Activated T-helper 1 cell treated with anti-CD3 and anti-CD28 coated beads, Interleukin-12 subunit alpha, Interleukin-12 subunit beta, Interleukin-2, Interleukin-4 antibody, amounts not matched to agents 30 ng/mL and 10 ng/mL and 1 ng/mL, durations not matched to agents 14 hours and 24 hours and 36 hours (primary cell): ENCODE measurements around the gene OTOP2. TPM values are rescaled to one million over a fixed set of nuclear protein-coding genes. Genes with fewer than 3 reads are reported as not detected.

Experiments used
- DNase-seq: peaks from one replicate; pipeline ENCODE4 v3.0.0; 2021; ENCODE audit warnings: low spot score
- H3K27ac Mint-ChIP-seq: one replicate; pipeline ENCODE4 v1.8.0; 2021; ENCODE audit warnings: mild to moderate bottlenecking, mixed read lengths
- H3K27me3 Mint-ChIP-seq: one replicate; pipeline ENCODE4 v1.8.0; 2022; ENCODE audit warnings: mild to moderate bottlenecking, moderate library complexity, mixed read lengths; ENCODE audit not compliant: insufficient read depth
- H3K36me3 Mint-ChIP-seq: one replicate; pipeline ENCODE4 v1.8.0; 2021; ENCODE audit warnings: low read depth, mixed read lengths
- H3K4me1 Mint-ChIP-seq: one replicate; pipeline ENCODE4 v1.8.0; 2021; ENCODE audit warnings: low read depth, mixed read lengths
- H3K4me3 Mint-ChIP-seq: one replicate; pipeline ENCODE4 v1.8.0; 2021; ENCODE audit warnings: mild to moderate bottlenecking, moderate library complexity, mixed read lengths
- H3K9me3 Mint-ChIP-seq: one replicate; pipeline ENCODE4 v1.8.0; 2021; ENCODE audit warnings: mixed read lengths
- intact Hi-C: fragments of 100-400 bp; cut with micrococcal nuclease; formaldehyde crosslinking; loops from one replicate; pipeline ENCODE4 v1.15.1; 2024
- total RNA-seq: library from RNA; stranded (reverse); gene quantifications from 2 replicates; pipeline ENCODE4 v1.2.3, GENCODE V29; 2022

The OTOP2 gene
- total RNA-seq, 1 donor from 2014 or later = not detected

DNA sequence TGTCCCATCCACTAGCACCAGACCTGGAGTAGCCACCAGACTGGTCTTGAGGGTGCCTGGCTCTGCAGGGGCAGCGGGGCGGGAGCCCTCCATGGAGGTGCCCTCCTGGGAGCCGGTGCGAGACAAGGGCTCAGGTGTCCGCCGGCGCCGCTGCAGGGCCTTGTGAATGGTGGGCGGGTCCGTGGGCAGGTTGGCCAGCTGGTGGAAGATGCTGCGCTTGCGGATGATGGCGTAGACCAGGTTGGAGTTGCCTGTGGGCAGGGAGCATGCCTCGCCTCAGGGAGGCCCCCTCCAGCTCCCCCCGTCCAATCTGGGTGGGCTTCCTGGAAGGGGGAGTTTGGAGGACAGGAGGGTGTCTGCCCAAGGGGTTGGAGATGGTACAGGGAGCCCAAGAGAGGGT is 30.0 kb downstream of the OTOP2 start:
- Mint-ChIP-seq H3K27me3 (peaks cover 8% of the 10 kb centered on the region), H3K36me3 (no peaks in the 10 kb centered on the region), H3K4me3 (no peak overlapping the region), H3K9me3 (no peaks in the 10 kb centered on the region), H3K4me1 (no peaks in the 10 kb centered on the region), H3K27ac (no peak overlapping the region)
- DNase-seq = no peak
- intact Hi-C loops = no loop called here

DNA sequence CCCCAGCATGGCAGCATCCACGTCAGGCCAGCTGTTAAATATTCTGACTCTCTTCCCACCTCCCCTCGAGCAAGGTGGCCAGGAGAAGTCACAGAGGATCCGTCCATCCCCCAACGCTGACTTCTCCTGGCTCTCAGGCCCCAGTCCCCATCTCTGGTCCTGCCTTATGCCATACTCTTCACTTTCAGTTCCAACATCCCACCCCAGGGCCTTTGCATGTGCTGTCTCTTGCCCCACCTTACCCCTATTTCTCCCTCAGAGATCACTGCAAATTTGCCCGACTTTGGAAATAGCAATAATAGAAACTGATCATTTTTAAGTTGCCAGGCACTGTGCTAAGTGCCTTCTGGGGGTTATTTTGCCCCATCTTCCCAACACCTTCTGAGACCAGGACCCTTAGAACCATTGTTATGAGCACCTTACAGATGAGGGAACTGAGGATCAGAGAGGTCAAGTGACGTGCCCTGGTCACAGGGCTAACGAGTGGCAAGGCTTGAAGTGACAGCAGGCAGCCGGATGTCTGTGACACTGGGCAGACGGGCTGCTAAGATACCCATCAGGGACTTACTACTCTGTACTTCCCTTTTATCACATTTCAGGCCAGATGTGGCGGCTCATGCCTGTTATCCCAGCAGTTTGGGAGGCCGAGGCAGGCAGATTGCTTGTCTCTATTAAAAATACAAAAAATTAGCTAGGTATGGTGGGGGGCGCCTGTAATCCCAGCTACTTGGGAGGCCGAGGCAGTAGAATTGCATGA is 30.8 kb downstream of the OTOP2 start:
- no peak for DNase-seq
- no peak overlapping the region for H3K27ac Mint-ChIP-seq
- intact Hi-C loops = no loop called here

DNA sequence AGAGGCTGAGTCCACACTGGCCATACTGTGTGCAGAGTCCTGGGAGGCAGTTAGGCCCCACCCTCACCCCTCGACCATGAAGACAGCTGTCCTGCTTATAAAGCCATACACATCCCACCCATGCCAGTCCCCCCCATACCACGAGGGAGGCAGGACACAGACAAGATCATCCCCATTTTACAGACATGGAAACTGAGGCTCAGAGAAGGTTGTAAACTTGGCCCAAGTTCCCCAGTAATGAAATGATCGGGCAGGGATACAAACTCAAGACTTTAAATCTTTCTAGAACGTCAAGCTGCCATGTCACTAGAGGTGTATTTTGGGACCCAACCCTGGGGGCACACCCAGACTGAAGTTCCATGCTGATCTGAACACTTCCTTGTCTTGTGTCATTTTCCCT is 32.0 kb downstream of the OTOP2 start:
- H3K4me1 Mint-ChIP-seq = no peaks in the 10 kb centered on the region
- no peaks in the 10 kb centered on the region for H3K36me3 Mint-ChIP-seq
- H3K9me3 Mint-ChIP-seq = no peaks in the 10 kb centered on the region
- intact Hi-C loops = no loop called here
- no peak overlapping the region for H3K4me3 Mint-ChIP-seq
- peaks cover 8% of the 10 kb centered on the region for H3K27me3 Mint-ChIP-seq
- no peak overlapping the region for H3K27ac Mint-ChIP-seq
- DNase-seq = no peak

More for the DNA sequence above, 30.8 kb downstream of the OTOP2 start:
- Mint-ChIP-seq H3K4me3 (no peak overlapping the region), H3K27me3 (peaks cover 8% of the 10 kb centered on the region), H3K9me3 (no peaks in the 10 kb centered on the region), H3K4me1 (no peaks in the 10 kb centered on the region), H3K36me3 (no peaks in the 10 kb centered on the region)

DNA sequence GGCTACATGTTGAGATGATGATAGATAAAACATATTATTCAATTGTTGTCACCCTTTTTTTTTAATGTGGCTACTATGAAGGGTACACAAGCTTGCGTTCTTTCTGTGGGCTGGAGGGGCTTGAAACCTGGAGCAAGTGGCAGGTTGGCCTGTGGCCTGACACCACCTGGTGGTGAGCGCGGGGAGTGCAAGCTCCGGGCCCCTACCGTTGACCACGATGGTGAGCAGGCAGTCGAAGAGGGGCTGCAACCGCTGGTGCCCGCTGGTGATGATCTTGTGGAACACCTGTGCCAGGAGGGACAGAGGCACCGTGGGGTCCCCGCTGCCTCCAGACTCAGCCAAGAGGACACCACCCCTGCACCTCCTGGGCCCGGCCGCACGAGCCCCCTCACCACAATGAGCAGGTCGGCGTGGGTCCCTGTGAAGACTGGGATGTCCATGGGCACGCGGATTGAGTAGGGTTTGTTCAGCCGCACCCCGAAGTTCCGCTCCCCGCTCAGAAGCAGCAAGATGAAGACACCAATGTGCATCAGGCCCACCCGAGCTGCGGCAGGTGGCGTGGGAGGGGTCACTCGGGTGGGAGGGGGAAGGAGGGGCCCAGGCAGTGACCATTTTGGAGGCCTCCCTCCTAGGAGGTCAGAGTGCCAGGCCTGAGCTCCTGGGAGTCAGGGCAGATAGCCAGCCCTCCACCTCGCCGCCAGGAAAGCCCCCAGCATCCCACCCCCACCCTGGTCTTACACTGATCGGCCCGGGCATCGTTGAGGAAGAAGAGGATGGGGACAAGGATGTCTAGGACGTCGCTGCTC is 34.1 kb downstream of the OTOP2 start:
- Mint-ChIP-seq H3K27ac (no peak overlapping the region), H3K27me3 (peaks cover 8% of the 10 kb centered on the region), H3K36me3 (no peaks in the 10 kb centered on the region), H3K9me3 (no peaks in the 10 kb centered on the region), H3K4me1 (no peaks in the 10 kb centered on the region), H3K4me3 (no peak overlapping the region)
- intact Hi-C loops = loop anchor here (1.0 kb wide), 1 partner anchor 35 kb away; the partner anchor contains the start of gene USH1G
- peak; percentile 65 for DNase-seq

DNA sequence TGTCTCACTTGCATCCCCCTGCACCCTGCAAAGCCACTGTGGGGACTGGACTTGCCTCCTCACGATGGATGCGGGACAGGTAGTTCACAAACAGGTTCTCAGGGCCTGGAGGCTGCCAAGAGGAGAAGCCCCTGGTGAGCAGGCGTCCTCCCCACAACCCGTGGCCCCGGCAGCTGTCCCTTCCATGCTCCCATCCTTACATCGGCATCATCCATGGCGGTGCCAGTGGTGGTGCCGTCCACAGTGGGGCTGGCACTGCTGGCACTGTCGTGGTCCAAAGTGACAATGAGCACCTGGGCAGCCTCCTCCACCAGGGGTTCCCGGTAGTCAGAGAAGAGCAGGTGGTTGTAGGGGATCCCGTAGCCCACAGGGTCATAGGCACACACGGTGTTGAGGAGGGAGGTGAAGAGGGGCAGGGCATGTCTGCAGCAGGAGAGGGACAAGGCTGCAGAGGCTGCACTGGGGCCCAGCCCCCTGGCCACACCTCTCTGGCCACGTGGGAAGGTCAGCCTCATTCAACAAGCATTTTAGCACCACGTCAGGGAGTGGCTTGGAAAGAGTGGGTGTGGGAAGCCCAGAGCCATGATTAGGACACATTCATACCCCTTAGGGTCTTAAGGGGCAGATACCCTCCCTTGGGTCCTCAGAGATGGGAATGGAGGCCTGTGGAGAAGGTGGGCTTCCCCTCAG is 35.9 kb downstream of the OTOP2 start:
- Mint-ChIP-seq H3K4me3 (no peak overlapping the region), H3K9me3 (no peaks in the 10 kb centered on the region), H3K4me1 (no peaks in the 10 kb centered on the region), H3K36me3 (no peaks in the 10 kb centered on the region), H3K27ac (no peak overlapping the region), H3K27me3 (peaks cover 8% of the 10 kb centered on the region)
- intact Hi-C loops = loop anchor here (2.0 to 5.0 kb wide), 5 partner anchors 73 to 303 kb away; partner anchors contain the start of gene ARMC7
- no peak for DNase-seq

DNA sequence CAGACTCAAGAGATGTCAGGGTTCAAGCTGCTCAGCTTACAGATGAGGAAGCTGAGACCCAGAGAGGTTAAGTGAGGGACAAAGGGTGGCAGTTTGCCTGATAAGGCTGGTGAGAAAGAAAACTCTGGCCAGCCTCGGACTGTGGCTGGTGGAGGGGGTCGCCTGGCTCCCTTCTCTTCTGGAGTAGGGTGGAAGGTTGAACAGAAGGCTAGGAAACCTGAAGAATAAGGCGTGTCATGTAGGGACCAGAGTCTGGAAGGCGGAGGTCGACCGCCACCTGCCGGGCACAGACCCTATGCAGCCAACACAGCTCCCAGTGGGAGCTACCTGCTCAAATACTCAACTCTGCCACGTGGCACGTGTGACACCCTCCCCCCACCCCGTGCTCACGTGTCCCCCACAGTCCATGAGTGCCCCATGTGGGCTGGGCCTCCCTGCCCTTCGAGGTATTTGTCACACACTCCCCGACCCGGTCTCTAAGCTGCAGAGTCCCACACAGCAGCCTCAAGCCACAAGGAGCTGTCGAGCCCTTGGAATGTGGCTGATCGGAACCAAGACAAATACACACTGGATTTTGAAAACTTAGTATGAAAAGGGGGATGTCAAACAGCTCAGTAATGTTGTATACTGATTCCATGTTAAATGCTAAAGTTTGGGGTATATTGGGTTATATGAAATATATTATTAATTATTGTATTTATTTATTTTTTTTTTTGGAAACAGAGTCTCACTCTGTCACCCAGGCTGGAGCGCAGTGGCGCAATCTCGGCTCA is 36.7 kb downstream of the OTOP2 start:
- Mint-ChIP-seq H3K4me1 (no peaks in the 10 kb centered on the region), H3K4me3 (no peak overlapping the region), H3K27ac (no peak overlapping the region), H3K36me3 (no peaks in the 10 kb centered on the region), H3K27me3 (peaks cover 8% of the 10 kb centered on the region), H3K9me3 (no peaks in the 10 kb centered on the region)
- intact Hi-C loops = loop anchor here (1.0 to 5.0 kb wide), 9 partner anchors 52 to 452 kb away; partner anchors contain the start of genes ARMC7, MRPL58 and NT5C
- no peak for DNase-seq

DNA sequence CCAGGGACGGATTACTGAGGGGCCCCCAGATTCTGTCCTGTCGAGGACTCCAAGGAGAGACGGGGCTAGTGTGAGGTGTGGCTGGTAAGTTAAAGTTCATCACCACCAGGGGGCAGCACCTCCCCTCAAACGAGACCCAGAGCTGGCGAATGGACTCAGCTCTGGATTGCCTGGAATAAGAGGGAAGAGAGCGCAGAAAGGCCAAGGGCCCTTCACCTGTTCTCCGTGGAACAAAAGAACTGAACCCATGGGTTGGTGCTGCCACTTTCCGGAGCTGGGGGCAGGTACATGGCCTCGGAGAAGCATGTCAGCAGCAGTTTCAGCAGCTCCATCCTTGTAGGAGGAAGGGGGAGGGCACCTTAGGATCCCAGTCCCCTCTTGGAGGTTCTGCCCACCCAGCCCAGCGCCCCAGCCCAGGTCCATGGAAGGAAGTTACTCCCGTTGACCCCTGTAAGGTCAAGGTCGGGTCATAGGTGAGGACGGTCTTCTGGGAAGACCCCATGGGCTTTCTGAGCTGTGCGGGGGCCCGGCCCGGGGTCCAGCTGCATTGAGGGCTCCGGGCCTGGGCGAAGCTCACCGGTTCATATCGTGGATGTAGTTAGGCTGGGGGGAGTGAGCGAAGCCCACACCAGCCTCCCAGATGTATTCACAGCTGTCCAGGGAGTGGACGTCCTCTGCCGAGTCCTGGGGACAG is 37.7 kb downstream of the OTOP2 start:
- no peaks in the 10 kb centered on the region for H3K4me1 Mint-ChIP-seq
- no peak overlapping the region for H3K27ac Mint-ChIP-seq
- no peaks in the 10 kb centered on the region for H3K9me3 Mint-ChIP-seq
- peak; percentile 70 for DNase-seq
- no peaks in the 10 kb centered on the region for H3K36me3 Mint-ChIP-seq
- peaks cover 7% of the 10 kb centered on the region for H3K27me3 Mint-ChIP-seq
- intact Hi-C loops = loop anchor here (1.0 to 5.0 kb wide), 9 partner anchors 50 to 450 kb away; partner anchors contain the start of genes ARMC7, MRPL58 and NT5C
- H3K4me3 Mint-ChIP-seq = no peak overlapping the region

DNA sequence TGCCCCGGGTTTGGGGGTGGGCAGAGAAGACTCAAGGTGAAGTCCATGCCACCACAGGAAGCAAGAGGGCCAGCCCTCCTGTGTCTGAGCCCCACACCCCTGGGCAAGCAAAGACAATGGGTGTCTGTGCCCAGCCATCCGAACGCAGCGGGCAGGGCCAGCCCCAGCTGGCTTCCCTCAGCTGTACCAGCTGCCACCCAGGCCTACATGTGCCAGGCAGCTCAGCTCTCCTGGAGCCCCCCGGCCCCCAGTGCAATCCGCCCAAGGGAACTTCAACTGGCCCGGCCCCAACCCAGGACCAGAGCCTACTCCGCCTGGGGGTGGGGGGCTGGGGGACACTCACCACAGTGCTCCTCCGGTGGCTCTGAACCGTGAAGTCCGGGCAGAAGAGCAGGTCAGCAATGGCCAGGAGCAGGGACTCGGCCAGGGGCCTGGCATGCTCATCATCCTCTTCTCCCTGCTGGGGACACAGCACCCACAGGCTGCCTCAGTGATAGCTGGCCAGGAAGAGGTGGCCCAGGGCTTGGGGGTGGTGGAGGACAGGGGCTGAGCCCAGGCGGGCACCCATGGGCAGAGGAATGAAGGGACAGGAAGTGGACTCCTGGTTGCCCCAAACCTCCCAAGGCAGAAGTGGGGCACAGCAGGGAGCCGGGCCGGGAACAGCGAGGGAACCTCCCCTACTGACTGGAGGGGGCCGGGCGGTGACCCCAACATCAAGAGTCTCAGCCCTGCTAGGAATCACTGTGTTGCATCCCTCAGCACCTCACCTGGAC is 38.7 kb downstream of the OTOP2 start:
- Mint-ChIP-seq H3K4me3 (no peak overlapping the region), H3K27me3 (peaks cover 4% of the 10 kb centered on the region), H3K27ac (no peak overlapping the region), H3K4me1 (no peaks in the 10 kb centered on the region), H3K9me3 (no peaks in the 10 kb centered on the region), H3K36me3 (no peaks in the 10 kb centered on the region)
- intact Hi-C loops = loop anchor here (5.0 kb wide), 1 partner anchor 144 kb away; the partner anchor contains the start of gene ARMC7
- no peak for DNase-seq

DNA sequence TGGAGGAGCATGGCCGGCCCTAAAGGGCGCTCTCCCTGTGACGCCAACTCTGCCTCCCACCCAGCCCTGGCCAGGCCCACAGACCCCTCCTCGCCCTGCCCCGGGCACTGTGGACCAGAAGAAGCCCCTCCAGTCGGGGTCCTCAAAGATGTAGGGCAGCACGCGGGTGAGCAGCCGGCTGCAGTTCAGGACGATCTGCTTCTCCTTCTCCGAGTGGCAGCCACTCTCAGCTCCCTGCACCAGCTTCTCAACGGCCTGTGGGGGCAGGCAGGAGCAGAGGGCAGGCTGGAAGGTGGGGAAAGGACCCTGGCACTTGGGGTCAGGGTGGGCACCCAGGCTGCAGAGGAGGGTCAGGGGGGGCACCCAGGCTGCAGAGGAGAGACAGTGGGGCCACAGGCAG is 39.6 kb downstream of the OTOP2 start:
- intact Hi-C loops = loop anchor here (5.0 kb wide), 1 partner anchor 144 kb away; the partner anchor contains the start of gene ARMC7
- H3K27me3 Mint-ChIP-seq = no peaks in the 10 kb centered on the region
- no peaks in the 10 kb centered on the region for H3K36me3 Mint-ChIP-seq
- no peaks in the 10 kb centered on the region for H3K4me1 Mint-ChIP-seq
- H3K4me3 Mint-ChIP-seq = no peak overlapping the region
- H3K9me3 Mint-ChIP-seq = no peaks in the 10 kb centered on the region
- H3K27ac Mint-ChIP-seq = no peak overlapping the region
- DNase-seq = no peak

DNA sequence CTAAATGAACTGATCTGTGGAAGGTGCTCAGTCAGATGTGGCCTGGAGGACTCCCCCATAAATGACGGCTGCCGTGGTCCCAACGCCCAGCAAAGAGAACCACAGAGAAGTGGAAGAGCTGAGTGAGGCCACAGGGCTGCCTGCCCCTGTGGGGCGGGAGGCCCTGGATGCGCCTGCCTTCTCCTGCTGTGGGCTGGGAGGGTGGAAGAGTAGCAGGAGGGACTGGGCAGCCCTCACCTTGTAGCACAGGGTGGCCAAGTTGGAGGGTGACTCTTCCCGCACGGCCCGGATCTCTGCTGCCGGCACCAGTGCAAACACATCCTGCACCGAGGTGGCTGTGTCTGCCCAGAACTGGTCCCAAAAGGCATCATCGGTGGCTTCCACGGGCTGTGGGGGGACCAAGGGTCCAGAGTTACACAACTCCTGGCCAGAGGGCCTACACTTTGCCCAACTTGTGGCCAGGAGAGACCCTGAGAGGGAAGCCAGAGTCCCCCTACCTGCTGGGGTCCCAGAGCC is 40.2 kb downstream of the OTOP2 start:
- Mint-ChIP-seq H3K27me3 (no peaks in the 10 kb centered on the region), H3K36me3 (no peaks in the 10 kb centered on the region), H3K9me3 (no peaks in the 10 kb centered on the region), H3K27ac (no peak overlapping the region), H3K4me3 (no peak overlapping the region), H3K4me1 (no peaks in the 10 kb centered on the region)
- no peak for DNase-seq
- intact Hi-C loops = loop anchor here (5.0 kb wide), 1 partner anchor 143 kb away; the partner anchor contains the start of gene ARMC7
